Right lobe of liver (tissue), 6 donors: Measurements from ENCODE around the gene EHD1. TPM values are rescaled to one million over a fixed set of nuclear protein-coding genes. Genes with fewer than 3 reads are reported as not detected.
A peak's percentile ranks its signal among the peaks of the same experiment; 100 is the strongest.

Source experiments
- ATAC-seq, 4 donors: fragments of 200-7000 bp; cut with Tn5 transposase; one replicate each; pipeline ENCODE4 v1.9.1; 2020; ENCODE audit warnings: mild to moderate bottlenecking in 4 of 4, moderate library complexity in 4 of 4
- DNase-seq, 3 donors: peaks; one replicate each; pipeline ENCODE4 v3.0.0-alpha.2; 2020
- H3K27ac ChIP-seq, 3 donors: fragments of 200-600 bp; one replicate each; pipeline ENCODE4 v1.8.0; 2022
- H3K27me3 ChIP-seq, 2 donors: fragments of 200-600 bp; one replicate each; pipeline ENCODE4 v1.8.0; 2022
- H3K36me3 ChIP-seq, 4 donors: fragments of 200-600 bp; sonication (generic) in 1 of 4; one replicate each; pipeline versions ENCODE4 v1.5.1 to v1.8.0; 2017 to 2022; ENCODE audit warnings: control low read depth in 1 of 4
- H3K4me1 ChIP-seq, 4 donors: fragments of 200-600 bp; sonication (generic) in 1 of 4; one replicate each; pipeline versions ENCODE4 v1.5.1 to v1.8.0; 2017 to 2022; ENCODE audit warnings: control low read depth in 1 of 4
- H3K4me3 ChIP-seq, 3 donors: fragments of 200-600 bp; one replicate each; pipeline ENCODE4 v1.8.0; 2022
- H3K9me3 ChIP-seq, 4 donors: fragments of 200-600 bp; sonication (generic) in 1 of 4; one replicate each; pipeline versions ENCODE4 v1.5.1 to v1.8.0; 2017 to 2022; ENCODE audit warnings: control low read depth in 1 of 4
- CTCF ChIP-seq, 4 donors: fragments of 200-600 bp in 3 of 4; fragments of 450-650 bp in 1 of 4; IDR thresholded peaks; one replicate each; pipeline versions ENCODE4 v1.5.1 to v1.8.0; 2016 to 2022; ENCODE audit warnings: antibody characterized with exemption in 4 of 4, mild to moderate bottlenecking in 2 of 4
- POLR2A ChIP-seq: fragments of 450-650 bp; IDR thresholded peaks from one replicate; pipeline ENCODE4 v1.6.1; 2017; ENCODE audit warnings: antibody characterized with exemption, mild to moderate bottlenecking
- WGBS: methylation state at CpG from one replicate; pipeline ENCODE4 v1.1.6; 2018; ENCODE audit warnings: low coverage, low lambda C conversion rate; ENCODE audit not compliant: insufficient coverage; ENCODE audit errors: missing lambda C conversion rate; 5-methylcytosine and 5-hydroxymethylcytosine counted together
- intact Hi-C, 2 donors: fragments of 100-400 bp; cut with DNase I; formaldehyde crosslinking; loops; one replicate each; pipeline versions ENCODE4 v1.11.2 to v1.14.1; 2022
- total RNA-seq, 6 experiments: library from RNA; depleted of rRNA in 2 of 6; stranded (reverse); fragments of >200 nt in 2 of 6; fragmentation: NEBNext Ultra II Directional in 3 of 6; extraction: Animal tissue kit (Norgen Biotek cat#: 25700) in 3 of 6; gene quantifications; one replicate each; pipeline versions ENCODE4 v1.1.0 to v1.2.4, GENCODE V29; 2016 to 2023
- donor health status: DM: no; HTN: yes; CAD: no.
- donor health status: DM: no; HTN: no; CAD: no.
- donor health status: DM: no; HTN: no; CAD: no.
- donor health status: DM: no; HTN: yes; CAD: no.
- donor health status: DM: no; HTN: yes; CAD: no.

EHD1 gene
- total RNA-seq, 6 experiments from 2014 or later = 18.8 to 36.1 (median 26.3) TPM

- Histone ChIP-seq H3K27me3 (no peaks in the 10 kb centered on the region), H3K36me3 (no peaks in the 10 kb centered on the region), H3K27ac (no peak overlapping the region), H3K4me3 (no peak overlapping the region), H3K4me1 (no peaks in the 10 kb centered on the region), H3K9me3 (no peaks in the 10 kb centered on the region)
- TF ChIP-seq POLR2A = no peak
- no CpG with 5 or more reads among the region's 10 CpGs for WGBS
- DNase-seq = no peak
- intact Hi-C loops = no loop called here
- ATAC-seq = no peak
These were observed 44.9 kb downstream of the EHD1 start for GRCh38 chr11:64833509-64833908.

GRCh38 chr11:64833198-64833502 lies 45.3 kb downstream of the EHD1 start:
- H3K36me3 ChIP-seq = no peaks in the 10 kb centered on the region
- H3K27ac ChIP-seq = no peak overlapping the region
- H3K4me3 ChIP-seq = no peak overlapping the region
- WGBS = no CpG with 5 or more reads among the region's 12 CpGs
- DNase-seq (peak in 1 of 3 donors; percentile 53), ATAC-seq (no peak)
- no peaks in the 10 kb centered on the region for H3K27me3 ChIP-seq
- no peaks in the 10 kb centered on the region for H3K9me3 ChIP-seq
- intact Hi-C loops = no loop called here
- TF ChIP-seq CTCF (IDR thresholded peaks at IDR 0.05) = no peak
- no peak for TF ChIP-seq POLR2A
- H3K4me1 ChIP-seq = no peaks in the 10 kb centered on the region

- H3K36me3 ChIP-seq = no peaks in the 10 kb centered on the region
- no peak for ATAC-seq
These were observed 45.8 kb downstream of the EHD1 start for GRCh38 chr11:64832467-64833197.

GRCh38 chr11:64831411-64831891 lies 47.0 kb downstream of the EHD1 start:
- H3K27me3 ChIP-seq = no peaks in the 10 kb centered on the region
- no peaks in the 10 kb centered on the region for H3K36me3 ChIP-seq
- no peak overlapping the region for H3K27ac ChIP-seq
- no peaks in the 10 kb centered on the region for H3K9me3 ChIP-seq
- H3K4me1 ChIP-seq = no peaks in the 10 kb centered on the region
- DNase-seq (no peak), ATAC-seq (no peak)
- no peak for TF ChIP-seq POLR2A
- TF ChIP-seq CTCF (IDR thresholded peaks at IDR 0.05) = no peak
- no peak overlapping the region for H3K4me3 ChIP-seq
- intact Hi-C loops = no loop called here
- 40% methylated on average over 1 of the region's 24 CpGs for WGBS

More at GRCh38 chr11:64832467-64833197, 45.8 kb downstream of the EHD1 start:
- DNase-seq = peak in 1 of 3 donors; percentile 49
- Histone ChIP-seq H3K9me3 (no peaks in the 10 kb centered on the region), H3K4me3 (no peak overlapping the region), H3K27me3 (no peaks in the 10 kb centered on the region), H3K4me1 (no peaks in the 10 kb centered on the region), H3K27ac (no peak overlapping the region)
- intact Hi-C loops = no loop called here
- WGBS = 87% methylated on average over 7 of the region's 21 CpGs
- no peak for TF ChIP-seq CTCF (IDR thresholded peaks at IDR 0.05)
- TF ChIP-seq POLR2A = no peak

GRCh38 chr11:64829536-64830251 lies 48.7 kb downstream of the EHD1 start:
- no peak overlapping the region for H3K27ac ChIP-seq
- no peaks in the 10 kb centered on the region for H3K27me3 ChIP-seq
- H3K9me3 ChIP-seq = no peaks in the 10 kb centered on the region
- no peaks in the 10 kb centered on the region for H3K36me3 ChIP-seq
- H3K4me3 ChIP-seq = no peak overlapping the region
- TF ChIP-seq CTCF (IDR thresholded peaks at IDR 0.05) (no peak), POLR2A (no peak)
- ATAC-seq = no peak
- DNase-seq = no peak
- H3K4me1 ChIP-seq = no peaks in the 10 kb centered on the region
- intact Hi-C loops = no loop called here
- no CpG with 5 or more reads among the region's 43 CpGs for WGBS
